ENCODE data around the gene TMEM63C. TPM values are rescaled to one million over a fixed set of nuclear protein-coding genes. Genes with fewer than 3 reads are reported as not detected.

Gene TMEM63C
- total RNA-seq, 2 donors from 2014 or later = 1.9 to 2.1 TPM

- peaks cover 5% of the 10 kb centered on the region for H3K4me1 Mint-ChIP-seq (ENCODE audit: low read depth)
- H3K27me3 Mint-ChIP-seq (ENCODE audit: low read depth) = peaks cover 8% of the 10 kb centered on the region
- ATAC-seq (replicated peaks in 1 of 2) = no peak
- H3K4me3 Mint-ChIP-seq = no peak overlapping the region
- no peaks in the 10 kb centered on the region for H3K36me3 Mint-ChIP-seq (ENCODE audit: insufficient read depth in 2 of 2)
- H3K27ac Mint-ChIP-seq = no peak overlapping the region
- no peak for DNase-seq
- peaks cover 1 to 2% of the 10 kb centered on the region in 2 donors for H3K9me3 Mint-ChIP-seq
These were observed 42.6 kb downstream of the TMEM63C start for GRCh38 chr14:77224212-77224611.

- DNase-seq = no peak
- Mint-ChIP-seq H3K27ac (no peak overlapping the region), H3K4me3 (no peak overlapping the region), H3K36me3 (ENCODE audit: insufficient read depth in 2 of 2) (no peaks in the 10 kb centered on the region), H3K9me3 (peaks cover 1 to 2% of the 10 kb centered on the region in 2 donors), H3K4me1 (ENCODE audit: low read depth) (peaks cover 5% of the 10 kb centered on the region), H3K27me3 (ENCODE audit: low read depth) (peaks cover 8% of the 10 kb centered on the region)
- no peak for ATAC-seq (replicated peaks in 1 of 2)
These were observed 43.7 kb downstream of the TMEM63C start for GRCh38 chr14:77225254-77225653.

- ATAC-seq (replicated peaks in 1 of 2) (no peak), DNase-seq (no peak)
These were observed 44.4 kb downstream of the TMEM63C start for GRCh38 chr14:77225892-77226557.

GRCh38 chr14:77228056-77228455 lies 46.5 kb downstream of the TMEM63C start:
- H3K27ac Mint-ChIP-seq = no peak overlapping the region
- H3K27me3 Mint-ChIP-seq (ENCODE audit: low read depth) = no peaks in the 10 kb centered on the region
- DNase-seq (no peak), ATAC-seq (replicated peaks in 1 of 2) (no peak)
- H3K9me3 Mint-ChIP-seq = no peaks in the 10 kb centered on the region
- no peaks in the 10 kb centered on the region for H3K36me3 Mint-ChIP-seq (ENCODE audit: insufficient read depth in 2 of 2)
- no peaks in the 10 kb centered on the region for H3K4me1 Mint-ChIP-seq (ENCODE audit: low read depth)
- H3K4me3 Mint-ChIP-seq = no peak overlapping the region

More at GRCh38 chr14:77225892-77226557, 44.4 kb downstream of the TMEM63C start:
- Mint-ChIP-seq H3K4me3 (no peak overlapping the region), H3K4me1 (ENCODE audit: low read depth) (peaks cover 5% of the 10 kb centered on the region), H3K27ac (no peak overlapping the region), H3K36me3 (ENCODE audit: insufficient read depth in 2 of 2) (no peaks in the 10 kb centered on the region), H3K9me3 (peaks cover 1 to 2% of the 10 kb centered on the region in 2 donors), H3K27me3 (ENCODE audit: low read depth) (peaks cover 8% of the 10 kb centered on the region)

GRCh38 chr14:77230914-77231313 lies 49.3 kb downstream of the TMEM63C start:
- Mint-ChIP-seq H3K4me3 (no peak overlapping the region), H3K27me3 (ENCODE audit: low read depth) (no peaks in the 10 kb centered on the region), H3K36me3 (ENCODE audit: insufficient read depth in 2 of 2) (no peaks in the 10 kb centered on the region), H3K27ac (no peak overlapping the region), H3K4me1 (ENCODE audit: low read depth) (no peaks in the 10 kb centered on the region), H3K9me3 (no peaks in the 10 kb centered on the region)
- no peak for ATAC-seq (replicated peaks in 1 of 2)
- DNase-seq = no peak

- ATAC-seq (replicated peaks in 1 of 2) = no peak
- H3K4me3 Mint-ChIP-seq = no peak overlapping the region
- DNase-seq = no peak
- no peaks in the 10 kb centered on the region for H3K9me3 Mint-ChIP-seq
- no peaks in the 10 kb centered on the region for H3K4me1 Mint-ChIP-seq (ENCODE audit: low read depth)
- no peaks in the 10 kb centered on the region for H3K36me3 Mint-ChIP-seq (ENCODE audit: insufficient read depth in 2 of 2)
- H3K27ac Mint-ChIP-seq = no peak overlapping the region
- no peaks in the 10 kb centered on the region for H3K27me3 Mint-ChIP-seq (ENCODE audit: low read depth)
These were observed 50.1 kb downstream of the TMEM63C start for GRCh38 chr14:77231721-77232120.

GRCh38 chr14:77236814-77237213 lies 55.2 kb downstream of the TMEM63C start:
- Mint-ChIP-seq H3K27me3 (ENCODE audit: low read depth) (no peaks in the 10 kb centered on the region), H3K9me3 (no peaks in the 10 kb centered on the region), H3K27ac (no peak overlapping the region), H3K4me1 (ENCODE audit: low read depth) (no peaks in the 10 kb centered on the region), H3K4me3 (no peak overlapping the region), H3K36me3 (ENCODE audit: insufficient read depth in 2 of 2) (no peaks in the 10 kb centered on the region)
- DNase-seq (no peak), ATAC-seq (replicated peaks in 1 of 2) (no peak)

GRCh38 chr14:77238356-77238755 lies 56.8 kb downstream of the TMEM63C start:
- Mint-ChIP-seq H3K4me1 (ENCODE audit: low read depth) (no peaks in the 10 kb centered on the region), H3K27me3 (ENCODE audit: low read depth) (no peaks in the 10 kb centered on the region), H3K4me3 (no peak overlapping the region), H3K9me3 (no peaks in the 10 kb centered on the region), H3K27ac (no peak overlapping the region), H3K36me3 (ENCODE audit: insufficient read depth in 2 of 2) (no peaks in the 10 kb centered on the region)
- DNase-seq = no peak
- no peak for ATAC-seq (replicated peaks in 1 of 2)

- H3K9me3 Mint-ChIP-seq = no peaks in the 10 kb centered on the region
- H3K27ac Mint-ChIP-seq = no peak overlapping the region
- no peak overlapping the region for H3K4me3 Mint-ChIP-seq
- DNase-seq (no peak), ATAC-seq (replicated peaks in 1 of 2) (no peak)
- no peaks in the 10 kb centered on the region for H3K4me1 Mint-ChIP-seq (ENCODE audit: low read depth)
- H3K27me3 Mint-ChIP-seq (ENCODE audit: low read depth) = no peaks in the 10 kb centered on the region
- H3K36me3 Mint-ChIP-seq (ENCODE audit: insufficient read depth in 2 of 2) = no peaks in the 10 kb centered on the region
These were observed 57.4 kb downstream of the TMEM63C start for GRCh38 chr14:77238996-77239395.

GRCh38 chr14:77239412-77239811 lies 57.8 kb downstream of the TMEM63C start:
- Mint-ChIP-seq H3K27me3 (ENCODE audit: low read depth) (no peaks in the 10 kb centered on the region), H3K36me3 (ENCODE audit: insufficient read depth in 2 of 2) (no peaks in the 10 kb centered on the region), H3K4me1 (ENCODE audit: low read depth) (no peaks in the 10 kb centered on the region), H3K27ac (no peak overlapping the region), H3K9me3 (no peaks in the 10 kb centered on the region), H3K4me3 (no peak overlapping the region)
- no peak for DNase-seq
- no peak for ATAC-seq (replicated peaks in 1 of 2)

- Mint-ChIP-seq H3K4me3 (no peak overlapping the region), H3K9me3 (no peaks in the 10 kb centered on the region), H3K4me1 (ENCODE audit: low read depth) (no peaks in the 10 kb centered on the region), H3K27ac (no peak overlapping the region), H3K36me3 (ENCODE audit: insufficient read depth in 2 of 2) (no peaks in the 10 kb centered on the region), H3K27me3 (ENCODE audit: low read depth) (no peaks in the 10 kb centered on the region)
- no peak for ATAC-seq (replicated peaks in 1 of 2)
- DNase-seq = no peak
These were observed 58.8 kb downstream of the TMEM63C start for GRCh38 chr14:77240336-77240915.

GRCh38 chr14:77241955-77242354 lies 60.4 kb downstream of the TMEM63C start:
- DNase-seq (no peak), ATAC-seq (replicated peaks in 1 of 2) (no peak)
- Mint-ChIP-seq H3K27ac (no peak overlapping the region), H3K9me3 (no peaks in the 10 kb centered on the region), H3K27me3 (ENCODE audit: low read depth) (no peaks in the 10 kb centered on the region), H3K4me1 (ENCODE audit: low read depth) (no peaks in the 10 kb centered on the region), H3K4me3 (no peak overlapping the region), H3K36me3 (ENCODE audit: insufficient read depth in 2 of 2) (no peaks in the 10 kb centered on the region)

GRCh38 chr14:77242752-77243151 lies 61.2 kb downstream of the TMEM63C start:
- Mint-ChIP-seq H3K4me1 (ENCODE audit: low read depth) (no peaks in the 10 kb centered on the region), H3K36me3 (ENCODE audit: insufficient read depth in 2 of 2) (no peaks in the 10 kb centered on the region), H3K27ac (no peak overlapping the region), H3K4me3 (no peak overlapping the region), H3K27me3 (ENCODE audit: low read depth) (no peaks in the 10 kb centered on the region), H3K9me3 (no peaks in the 10 kb centered on the region)
- DNase-seq (no peak), ATAC-seq (replicated peaks in 1 of 2) (no peak)

GRCh38 chr14:77243853-77244252 lies 62.3 kb downstream of the TMEM63C start:
- DNase-seq (no peak), ATAC-seq (replicated peaks in 1 of 2) (no peak)
- Mint-ChIP-seq H3K36me3 (ENCODE audit: insufficient read depth in 2 of 2) (no peaks in the 10 kb centered on the region), H3K9me3 (no peaks in the 10 kb centered on the region), H3K27ac (no peak overlapping the region), H3K4me3 (no peak overlapping the region), H3K27me3 (ENCODE audit: low read depth) (no peaks in the 10 kb centered on the region), H3K4me1 (ENCODE audit: low read depth) (no peaks in the 10 kb centered on the region)
